NCI-H2196 (cell line): Measurements from ENCODE around the gene UVSSA.

Source experiments
- DNase-seq: peaks from one replicate; lab custom pipeline; 2025; ENCODE audit not compliant: unreplicated experiment; lab: John Stamatoyannopoulos, UW

The UVSSA gene

DNA sequence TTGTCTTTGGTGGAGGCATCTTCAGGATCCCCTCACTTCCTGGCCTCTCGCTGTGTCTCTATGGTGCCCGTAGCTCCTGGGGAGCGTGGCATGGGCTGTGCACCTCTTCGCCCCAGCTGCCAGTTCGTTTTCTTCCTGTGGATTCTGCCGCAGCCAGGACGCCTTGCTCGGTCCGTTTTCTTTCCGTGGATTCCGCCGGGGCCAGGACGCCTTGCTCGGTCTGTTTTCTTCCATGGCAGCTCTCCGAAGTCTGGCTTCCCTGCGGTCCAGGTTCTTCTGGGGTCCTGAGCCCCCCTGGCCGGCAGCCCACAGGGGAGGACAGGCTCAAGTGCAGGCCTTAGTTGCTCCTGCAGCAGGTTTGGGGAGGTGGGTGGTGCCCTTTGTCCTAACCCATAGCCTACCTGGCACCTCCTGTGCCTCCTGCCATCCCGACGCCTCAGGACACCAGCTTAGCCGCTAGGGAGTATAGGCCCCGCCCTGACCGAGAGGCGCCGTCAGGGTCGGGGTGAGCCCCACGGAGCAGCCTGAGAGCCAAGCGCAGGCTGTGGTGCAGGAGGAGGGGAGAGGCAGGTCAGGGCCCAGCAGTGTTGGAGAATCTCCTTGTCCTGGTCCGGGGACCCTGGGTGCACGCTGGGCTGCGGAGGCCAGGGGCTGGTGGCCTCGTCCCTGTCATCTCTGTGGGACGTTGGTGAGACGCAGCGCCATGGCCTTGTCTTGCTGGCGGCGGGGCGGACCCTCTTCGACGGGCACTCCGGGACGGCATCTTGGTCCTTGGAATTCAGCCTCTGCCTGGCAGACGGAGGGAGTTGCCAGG, 27.1 kb downstream of the UVSSA start:
- no peak for DNase-seq

DNA sequence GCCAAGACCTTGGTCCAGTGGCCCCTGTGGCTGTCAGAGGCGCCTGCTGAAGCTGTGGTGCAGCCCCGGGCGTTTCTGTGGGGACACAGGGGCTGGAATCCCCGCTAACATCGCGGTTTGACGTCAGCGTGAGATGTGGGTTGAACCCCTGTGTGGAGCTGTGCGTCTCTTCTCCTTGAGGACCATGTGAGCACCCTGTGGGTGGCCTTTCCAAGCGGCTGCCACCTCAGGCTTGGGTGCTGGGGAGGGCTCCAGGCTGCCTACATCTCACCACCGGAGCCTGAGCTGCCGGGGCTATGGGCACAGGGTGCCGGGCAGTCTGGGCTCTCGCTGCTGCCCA, 27.7 kb downstream of the UVSSA start:
- no peak for DNase-seq

DNA sequence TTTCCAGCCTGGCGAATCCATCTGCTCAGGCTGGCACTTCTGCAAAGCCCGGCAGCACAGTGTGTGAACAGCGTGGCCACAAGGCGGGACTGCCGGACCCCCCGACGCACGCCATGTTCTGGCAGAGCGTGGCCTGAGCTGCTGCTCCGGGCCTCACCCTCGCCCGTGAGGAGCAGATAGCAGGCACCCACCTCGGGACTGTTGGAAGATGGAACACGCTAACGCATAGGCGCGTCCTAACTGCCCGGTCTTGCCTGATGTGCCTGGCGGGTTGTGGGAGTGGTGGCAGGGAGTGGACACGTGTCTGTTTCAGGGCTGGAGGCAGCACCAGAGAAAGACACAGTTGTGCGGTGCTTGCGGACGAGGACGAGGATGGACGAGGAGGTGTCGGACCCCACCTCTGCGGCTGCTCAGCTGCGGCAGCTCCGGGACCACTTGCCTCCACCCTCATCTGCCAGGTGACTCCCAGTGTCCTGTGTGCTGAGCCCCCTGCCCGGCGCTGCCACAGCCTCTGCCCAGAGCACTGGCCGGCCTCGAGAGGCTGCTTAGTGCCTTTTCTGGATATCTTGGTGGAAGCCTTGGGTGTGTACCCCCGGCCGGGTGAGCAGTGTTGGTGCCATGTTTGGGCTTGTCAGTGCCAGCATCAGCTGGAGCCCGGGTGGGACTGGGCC, 28.2 kb downstream of the UVSSA start:
- no peak for DNase-seq

DNA sequence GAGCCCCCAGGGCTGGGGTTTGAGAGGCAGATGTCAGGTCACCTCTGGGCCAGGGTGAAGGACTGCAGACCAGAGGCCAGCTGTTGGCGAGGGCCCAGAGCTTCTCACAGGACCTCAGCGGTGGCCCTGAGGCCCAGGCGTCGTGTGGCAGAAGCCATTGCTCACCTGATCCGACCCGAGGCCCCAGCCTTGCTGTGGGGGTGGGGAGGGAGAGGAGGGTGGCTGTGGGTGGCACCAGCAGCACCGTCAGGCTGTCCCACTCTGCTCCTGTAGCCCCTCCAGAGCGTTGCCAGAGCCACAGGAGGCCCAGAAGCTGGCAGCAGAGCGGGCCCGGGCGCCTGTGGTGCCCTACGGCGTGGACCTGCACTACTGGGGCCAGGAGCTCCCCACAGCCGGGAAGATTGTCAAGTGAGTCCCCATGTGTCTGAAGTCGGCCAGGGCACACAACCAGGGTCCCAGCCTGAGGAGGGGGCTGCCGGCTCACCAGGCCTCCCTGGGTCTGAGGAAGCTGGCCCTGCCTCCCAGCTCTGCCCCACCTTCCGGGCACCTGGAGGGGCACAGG, 28.8 kb downstream of the UVSSA start:
- DNase-seq, result no peak

DNA sequence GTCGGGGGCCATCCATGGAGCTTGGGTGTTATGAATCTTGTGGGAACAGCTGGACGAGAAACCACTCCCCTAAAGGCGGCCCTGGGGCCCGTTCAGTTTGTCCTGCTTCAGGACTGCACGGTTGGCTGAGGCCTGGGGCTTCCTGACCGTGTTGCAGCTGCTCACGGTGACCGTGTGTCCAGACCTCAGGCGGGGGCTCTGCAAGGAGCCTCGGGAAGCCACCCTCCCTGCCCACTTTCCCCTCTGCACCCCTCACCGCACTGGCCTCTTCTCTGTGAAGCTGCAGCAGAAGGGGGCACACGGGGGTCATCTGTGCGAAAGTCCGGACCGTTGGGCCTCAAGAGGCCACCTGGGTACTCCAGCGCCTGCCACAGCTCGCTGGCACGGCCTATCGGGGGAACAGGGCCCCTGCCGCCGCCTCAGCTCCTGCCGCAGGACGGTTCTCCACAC, 29.4 kb downstream of the UVSSA start:
- DNase-seq, result no peak

DNA sequence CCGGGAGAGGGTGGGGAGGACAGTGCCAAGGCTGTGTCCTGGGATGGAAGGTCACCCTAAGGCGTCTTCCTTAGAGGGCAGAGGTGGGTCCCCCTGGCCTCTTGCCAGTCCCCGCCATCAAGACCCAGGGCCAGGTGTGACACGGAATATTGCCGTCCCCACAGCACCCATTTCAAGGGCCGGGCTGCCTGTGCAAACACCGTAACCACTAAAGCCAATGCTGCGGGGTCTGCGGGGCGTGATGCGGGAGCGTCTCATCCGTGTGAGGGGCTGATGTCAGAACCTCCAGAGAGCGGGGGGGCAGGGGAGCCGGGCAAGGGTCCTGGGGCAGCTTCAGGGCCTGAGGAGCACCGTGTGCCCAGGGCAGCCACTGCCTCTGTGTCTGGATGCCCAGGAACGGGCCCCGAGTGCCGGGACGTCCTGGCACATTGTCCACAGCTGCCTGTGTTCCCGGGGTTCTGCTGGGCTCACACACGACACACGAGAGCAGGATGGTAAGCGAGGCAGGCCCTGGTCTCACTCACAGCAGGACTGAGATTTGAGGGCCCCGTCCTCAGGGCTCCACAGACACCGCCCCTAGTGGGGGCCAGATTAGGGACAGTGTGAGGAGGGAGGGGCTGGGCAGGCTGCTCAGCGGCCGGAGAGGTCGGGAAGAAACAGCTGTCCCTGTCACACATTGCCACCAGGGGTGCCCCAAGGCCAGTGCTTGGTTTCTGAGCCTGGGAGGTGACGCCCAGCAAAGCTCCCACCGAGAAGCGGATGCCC, 30.0 kb downstream of the UVSSA start:
- DNase-seq, result no peak

DNA sequence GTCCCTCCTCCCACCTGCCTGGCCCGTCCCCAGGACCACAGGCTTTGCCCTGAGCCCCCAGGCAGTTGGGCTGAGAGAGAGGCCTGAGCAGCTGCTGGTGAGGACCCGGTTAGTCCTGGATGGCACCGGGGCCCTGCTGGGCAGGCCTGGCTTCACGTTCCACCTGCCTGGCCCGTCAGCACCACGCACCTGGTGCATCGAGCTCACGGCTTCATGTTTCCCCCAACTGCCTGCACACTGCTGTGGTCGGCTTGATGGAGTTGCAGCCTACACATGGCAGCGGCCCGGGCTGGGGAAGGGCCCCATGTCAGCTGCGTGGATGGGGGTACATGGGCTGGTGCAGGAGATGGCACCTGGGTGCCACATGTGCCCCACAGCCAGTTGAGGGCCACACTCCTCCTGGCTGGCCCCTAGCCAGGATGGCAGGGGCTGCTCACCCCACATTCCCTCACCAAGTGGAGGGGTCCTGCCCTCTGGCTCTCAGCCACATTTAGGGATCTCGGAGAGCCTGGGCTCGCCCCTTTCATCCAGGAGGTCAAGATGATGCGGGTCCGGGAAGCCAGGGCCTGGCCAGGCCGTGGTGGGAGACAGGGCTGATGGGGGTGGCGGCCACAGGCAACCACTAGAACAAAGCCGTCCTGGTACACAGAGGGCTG, 30.7 kb downstream of the UVSSA start:
- DNase-seq, result no peak

DNA sequence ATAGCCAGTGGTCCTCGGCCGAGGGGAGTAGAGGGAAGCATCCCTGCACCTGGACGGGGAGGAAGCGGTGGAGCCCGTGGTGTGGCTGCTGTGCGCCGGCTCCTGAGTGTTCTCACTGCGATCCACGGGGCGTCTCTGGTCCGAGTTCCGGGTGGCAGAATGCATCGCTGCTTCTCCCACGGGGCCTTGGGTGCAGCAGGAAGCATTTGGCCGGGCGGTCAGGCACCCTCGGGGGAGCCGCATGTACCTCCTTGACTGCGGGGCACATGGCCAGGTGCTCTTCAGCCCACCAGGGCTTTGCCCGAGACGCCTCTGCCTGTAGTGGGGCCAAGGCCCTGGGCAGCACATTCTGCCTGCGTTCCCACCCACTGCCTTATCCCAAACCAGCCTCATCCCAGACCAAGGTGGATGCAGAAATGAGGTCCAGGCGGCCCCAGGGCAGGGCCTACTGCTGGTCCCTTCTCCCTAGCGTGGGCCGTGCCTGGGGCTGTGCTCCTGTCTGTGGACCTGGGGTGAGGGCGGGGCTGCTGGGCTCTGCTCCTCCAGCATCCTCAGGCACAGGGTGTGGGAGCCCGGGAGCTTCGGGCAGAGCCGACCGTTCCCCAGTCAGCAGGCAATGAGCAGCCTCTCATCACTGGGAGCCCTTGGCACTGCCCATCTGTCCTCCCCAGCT, 31.7 kb downstream of the UVSSA start:
- DNase-seq, result no peak

DNA sequence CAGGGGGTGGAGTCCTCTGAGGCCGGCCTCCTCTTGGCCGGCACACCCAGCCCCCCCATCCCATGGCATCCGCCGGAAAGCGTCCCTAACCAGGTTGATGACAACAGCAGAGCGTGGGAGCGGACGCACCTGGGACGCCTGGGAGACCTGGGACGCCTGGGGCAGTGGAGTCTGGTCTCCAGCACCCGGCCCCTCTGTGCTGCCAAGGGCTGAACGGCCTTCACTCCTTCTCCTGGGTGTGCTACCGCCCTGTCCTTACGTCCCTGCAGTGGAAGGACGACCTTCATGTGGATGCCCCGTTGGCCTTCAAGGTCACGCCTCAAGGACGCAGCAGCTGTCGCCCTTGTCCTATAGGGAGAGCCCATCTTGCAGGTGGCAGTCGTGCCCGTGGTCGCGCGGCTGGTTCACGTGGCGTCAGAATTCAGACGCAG, 32.4 kb downstream of the UVSSA start:
- DNase-seq, result no peak

DNA sequence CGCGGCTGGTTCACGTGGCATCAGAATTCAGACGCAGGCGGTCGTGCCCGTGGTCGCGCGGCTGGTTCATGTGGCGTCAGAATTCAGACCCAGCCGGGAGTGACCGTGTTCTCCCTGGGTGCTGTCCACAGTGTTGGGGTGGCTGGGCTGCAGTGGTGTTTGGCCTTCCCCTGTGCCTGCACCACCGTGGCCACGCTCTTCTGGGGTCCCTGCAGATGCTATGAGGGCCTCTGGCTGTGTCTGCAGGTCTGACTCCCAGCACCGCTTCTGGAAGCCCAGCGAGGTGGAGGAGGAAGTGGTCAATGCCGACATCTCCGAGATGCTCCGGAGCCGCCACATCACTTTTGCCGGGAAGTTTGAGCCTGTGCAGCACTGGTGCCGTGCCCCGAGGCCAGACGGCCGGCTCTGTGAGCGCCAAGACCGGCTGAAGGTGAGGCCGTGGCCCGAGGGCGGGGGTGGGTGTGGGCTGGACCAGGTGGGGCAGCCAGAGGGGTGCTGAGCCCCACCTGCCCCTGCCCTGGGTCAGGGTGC, 32.9 kb downstream of the UVSSA start:
- no peak for DNase-seq

DNA sequence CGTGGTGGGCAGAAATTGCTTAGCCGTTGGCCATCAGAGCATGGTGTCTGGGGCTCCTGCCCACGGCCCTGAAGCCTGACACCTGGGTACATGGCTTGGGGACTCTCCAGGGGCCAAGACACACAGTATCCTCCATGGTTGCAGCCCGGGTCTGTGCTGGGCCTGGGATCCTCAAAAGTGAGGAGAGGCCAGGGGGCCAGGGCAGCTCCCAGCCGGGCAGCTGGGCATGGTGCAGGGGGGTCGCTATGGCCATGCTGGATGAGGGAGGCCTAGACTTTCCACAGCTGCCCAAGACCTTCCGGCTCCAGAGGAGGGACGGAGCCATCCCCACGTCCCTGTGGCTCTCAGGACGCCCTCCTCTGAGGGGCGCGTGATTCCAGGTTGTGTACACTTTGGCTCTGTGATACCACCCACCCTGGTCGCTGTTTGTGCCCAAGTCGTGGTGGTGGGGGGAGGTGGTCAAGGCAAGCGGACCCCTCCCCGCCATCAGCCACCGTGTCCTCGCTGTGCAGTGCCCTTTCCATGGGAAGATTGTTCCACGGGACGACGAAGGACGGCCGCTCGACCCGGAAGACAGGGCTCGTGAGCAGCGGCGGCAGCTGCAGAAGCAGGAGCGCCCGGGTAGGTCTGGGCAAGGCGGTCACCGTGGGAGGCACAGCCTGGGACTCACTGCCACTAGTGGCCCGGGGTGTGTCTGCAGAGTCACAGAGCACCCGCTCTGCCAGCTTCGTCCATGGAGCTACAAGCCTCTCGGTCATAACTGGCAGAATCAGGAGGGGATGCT, 33.6 kb downstream of the UVSSA start:
- no peak for DNase-seq

DNA sequence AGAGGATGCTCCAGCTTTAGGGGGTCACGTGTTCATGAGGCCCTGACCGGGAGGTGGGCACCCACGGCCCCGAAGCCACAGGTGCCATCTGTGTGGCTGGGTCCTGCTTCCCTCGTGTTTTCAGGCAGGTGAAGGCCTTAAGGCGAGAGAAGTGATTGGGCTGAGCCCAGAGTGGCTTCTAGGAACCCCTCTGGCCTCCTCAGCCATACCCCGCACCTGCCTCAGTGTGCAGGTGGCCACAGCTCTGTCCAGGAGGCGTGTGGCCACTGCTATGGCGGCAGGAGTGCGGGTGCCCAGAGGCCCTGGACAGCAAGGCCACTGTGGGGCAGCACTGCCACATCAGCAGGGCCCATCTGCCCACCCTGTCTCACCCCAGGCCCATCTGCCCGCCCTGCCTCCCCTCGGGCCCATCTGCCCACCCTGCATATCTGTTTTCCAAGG, 34.2 kb downstream of the UVSSA start:
- DNase-seq, result no peak

DNA sequence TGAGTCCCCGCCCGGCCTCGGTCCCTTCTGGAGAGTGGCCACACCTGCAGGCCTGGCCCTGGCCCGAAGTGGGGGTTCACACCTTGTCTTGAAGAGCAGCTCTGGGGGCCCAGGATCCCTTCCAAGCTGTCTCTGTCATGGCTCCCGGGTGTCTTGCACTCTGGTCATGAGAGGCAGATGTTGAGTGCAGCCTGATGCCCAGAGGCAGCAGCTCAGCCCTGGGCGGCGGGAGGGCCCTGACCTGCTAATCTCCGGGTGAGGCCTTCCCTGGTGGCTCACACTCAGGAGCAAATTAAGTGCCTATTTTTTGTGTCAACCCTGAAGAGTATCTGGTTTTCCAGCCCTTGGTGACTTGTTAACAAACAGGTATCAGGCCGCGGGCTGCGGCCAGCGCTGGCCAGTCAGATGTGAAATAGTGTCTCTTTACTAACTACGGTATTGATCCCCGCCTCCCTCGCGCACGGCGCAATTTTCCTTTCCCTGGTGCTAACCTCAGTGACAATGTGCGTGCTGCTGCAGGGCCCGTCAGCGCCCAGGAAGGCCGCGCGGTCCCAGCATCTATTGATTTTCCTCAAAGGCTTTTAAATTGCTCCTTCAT, 35.0 kb downstream of the UVSSA start:
- DNase-seq, result no peak

DNA sequence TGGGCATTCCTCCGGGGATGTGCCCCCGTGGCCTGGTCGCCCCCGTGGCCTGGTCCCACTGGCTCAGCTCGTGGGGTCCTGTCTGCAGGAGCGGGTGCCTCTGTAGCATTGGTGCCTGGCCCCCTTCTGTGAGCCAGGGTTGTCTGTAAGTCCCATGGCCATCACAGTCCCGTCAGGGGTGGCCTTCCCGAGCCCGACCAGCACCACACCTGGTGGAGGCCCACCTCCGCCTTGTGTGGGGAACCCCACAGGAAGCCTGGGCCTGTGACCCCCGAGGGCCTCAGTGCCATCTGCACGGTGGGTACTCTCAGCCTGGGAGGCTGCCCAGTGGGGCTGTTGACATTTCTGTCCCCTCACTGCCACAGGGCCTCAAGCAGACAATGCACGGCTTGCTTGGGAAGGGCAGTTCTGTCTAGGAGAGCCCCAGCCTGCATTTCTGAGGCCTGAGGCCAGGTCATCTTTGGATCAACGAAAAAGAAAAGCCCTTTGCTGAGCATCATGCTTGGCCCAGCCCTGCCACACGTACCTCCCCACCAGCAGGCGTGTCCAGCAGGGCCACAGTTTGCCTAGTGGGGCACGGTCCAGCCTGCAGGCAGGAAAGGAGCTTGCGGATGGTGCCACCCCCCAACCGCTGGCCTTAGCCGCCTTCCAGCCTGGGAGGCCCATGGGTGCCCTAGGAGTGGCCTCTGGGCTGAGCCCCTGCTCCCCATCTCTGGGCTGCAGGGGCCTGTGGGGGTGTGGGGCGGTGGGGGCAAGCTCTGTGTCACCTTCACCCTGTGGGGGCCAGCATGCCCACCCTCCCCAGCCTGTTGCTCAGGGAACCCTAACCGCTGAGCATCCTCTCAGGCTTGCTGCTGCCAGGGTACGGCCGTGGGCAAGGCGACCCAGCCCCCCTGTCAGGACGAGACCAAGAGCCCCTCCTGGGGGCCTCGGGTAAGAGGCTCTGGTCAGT, 36.0 kb downstream of the UVSSA start:
- no peak for DNase-seq

DNA sequence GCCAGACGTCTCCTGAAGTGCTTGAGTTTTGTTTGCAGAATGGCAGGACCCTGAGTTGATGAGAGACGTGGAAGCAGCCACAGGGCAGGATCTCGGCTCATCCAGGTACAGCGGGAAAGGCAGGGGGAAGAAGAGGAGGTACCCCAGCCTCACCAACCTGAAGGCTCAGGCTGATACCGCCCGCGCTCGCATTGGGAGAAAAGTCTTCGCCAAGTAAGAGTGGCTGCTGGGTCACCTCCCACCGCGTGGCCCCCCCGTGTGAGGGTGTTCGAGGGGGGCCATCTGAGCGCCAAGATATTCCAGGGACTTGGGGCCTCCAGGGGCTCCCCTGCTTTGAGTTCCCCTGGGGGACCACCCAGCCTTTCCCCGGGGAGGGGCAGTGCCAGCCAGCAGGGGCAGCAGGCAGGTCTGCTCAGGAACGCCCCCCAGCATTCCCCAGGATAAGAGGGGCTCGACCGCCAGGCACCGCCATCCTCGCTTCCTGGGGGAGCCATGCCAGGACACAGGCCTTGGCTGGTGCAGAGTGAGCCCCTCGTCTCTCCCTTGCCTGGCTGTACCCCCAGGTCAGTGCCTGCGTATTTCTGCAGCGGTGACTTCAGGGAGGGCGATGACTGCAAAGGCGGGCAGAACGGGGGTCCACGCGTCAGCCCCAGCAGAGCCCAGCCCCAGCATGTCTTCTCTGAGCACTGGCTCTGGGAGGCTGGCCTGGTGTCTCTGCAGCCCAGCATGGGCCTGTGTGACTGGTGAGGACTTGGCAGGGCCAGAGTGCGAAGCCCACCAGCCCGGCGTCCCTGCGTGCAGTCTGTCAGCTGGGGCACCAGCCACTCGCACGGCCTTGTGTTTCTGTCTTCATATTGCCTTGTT, 37.0 kb downstream of the UVSSA start:
- no peak for DNase-seq

DNA sequence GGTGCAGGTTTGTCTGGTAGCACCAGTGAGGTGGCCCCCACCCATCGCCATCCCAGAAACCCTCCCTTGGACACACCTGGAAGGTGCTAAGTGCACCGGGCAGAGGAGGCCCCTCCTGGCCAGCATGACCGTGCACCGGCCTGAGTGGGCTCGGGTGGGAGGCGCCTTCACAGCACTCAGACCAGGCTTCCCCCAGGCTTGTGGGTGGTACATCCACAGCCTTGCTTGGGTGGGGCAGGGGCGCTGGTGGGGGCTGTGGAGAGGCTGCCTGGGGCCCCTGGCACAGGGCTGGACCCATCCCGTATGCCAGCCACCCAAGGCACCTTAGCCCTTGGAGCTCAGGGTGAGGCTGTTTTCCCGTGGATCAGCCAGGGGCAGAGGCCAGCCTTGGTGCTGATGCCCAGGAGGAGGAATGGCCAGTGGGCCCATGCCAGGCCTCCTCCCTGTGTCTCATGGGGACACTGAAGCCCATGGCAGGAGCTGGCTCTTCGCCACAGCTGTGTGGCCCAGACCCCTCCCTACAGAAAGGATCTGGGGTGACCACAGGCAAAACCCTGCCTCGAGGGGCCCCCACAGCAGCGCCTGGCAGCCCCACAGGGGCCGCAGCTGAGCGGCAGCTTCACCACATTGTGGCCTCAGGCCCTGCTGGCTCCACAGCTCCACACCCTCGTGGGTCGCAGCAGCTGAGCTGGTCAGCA, 37.8 kb downstream of the UVSSA start:
- no peak for DNase-seq
